ENCODE measurements around the gene NPC1. TPM values are rescaled to one million over a fixed set of nuclear protein-coding genes. Genes with fewer than 3 reads are reported as not detected.

NPC1 gene
- total and polyA plus RNA-seq, 4 donors: 9.5 to 46.7 (median 27.3) TPM

DNA sequence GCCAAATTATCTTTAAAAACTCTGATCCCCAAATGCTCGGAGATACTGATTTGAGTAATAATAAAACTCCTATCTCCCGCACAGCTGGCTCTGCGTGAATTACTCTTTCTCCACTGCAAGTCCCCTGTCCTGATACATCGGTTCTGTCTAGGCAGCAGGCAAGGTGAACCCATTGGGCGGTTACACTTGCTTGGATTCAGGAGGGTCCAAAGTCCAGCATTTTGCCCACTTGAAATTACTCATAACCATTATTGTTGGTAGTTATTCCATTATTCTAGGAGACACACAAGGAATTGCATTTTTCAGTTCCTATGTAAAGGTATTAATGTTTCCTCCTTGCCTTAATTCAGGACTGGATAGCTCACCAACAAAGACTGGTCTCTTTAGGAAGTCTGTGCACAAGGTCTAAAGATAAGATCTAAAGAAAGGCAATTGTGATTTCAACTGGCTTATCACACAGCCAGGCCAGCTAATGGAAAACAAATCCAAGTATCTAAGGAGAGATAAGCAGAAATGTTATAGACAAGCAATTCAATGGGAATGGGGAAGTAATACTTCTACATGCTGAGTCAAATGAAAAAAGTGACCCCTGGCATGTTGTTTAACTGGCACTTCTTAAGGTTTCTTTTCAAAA, 23.2 kb upstream of the NPC1 start:
- 94% methylated on average over 5 of the region's 5 CpGs for WGBS
- H3K9me3 ChIP-seq (ENCODE audit: control insufficient read depth in 4 of 4, low read length in 3 of 4): no peaks in the 10 kb centered on the region
- DNase-seq (ENCODE audit: low spot score): no peak
- TF ChIP-seq, protein P1, sequence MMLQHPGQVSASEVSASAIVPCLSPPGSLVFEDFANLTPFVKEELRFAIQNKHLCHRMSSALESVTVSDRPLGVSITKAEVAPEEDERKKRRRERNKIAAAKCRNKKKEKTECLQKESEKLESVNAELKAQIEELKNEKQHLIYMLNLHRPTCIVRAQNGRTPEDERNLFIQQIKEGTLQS (IDR thresholded peaks at IDR 0.05): no peak
- TF ChIP-seq, protein P2, sequence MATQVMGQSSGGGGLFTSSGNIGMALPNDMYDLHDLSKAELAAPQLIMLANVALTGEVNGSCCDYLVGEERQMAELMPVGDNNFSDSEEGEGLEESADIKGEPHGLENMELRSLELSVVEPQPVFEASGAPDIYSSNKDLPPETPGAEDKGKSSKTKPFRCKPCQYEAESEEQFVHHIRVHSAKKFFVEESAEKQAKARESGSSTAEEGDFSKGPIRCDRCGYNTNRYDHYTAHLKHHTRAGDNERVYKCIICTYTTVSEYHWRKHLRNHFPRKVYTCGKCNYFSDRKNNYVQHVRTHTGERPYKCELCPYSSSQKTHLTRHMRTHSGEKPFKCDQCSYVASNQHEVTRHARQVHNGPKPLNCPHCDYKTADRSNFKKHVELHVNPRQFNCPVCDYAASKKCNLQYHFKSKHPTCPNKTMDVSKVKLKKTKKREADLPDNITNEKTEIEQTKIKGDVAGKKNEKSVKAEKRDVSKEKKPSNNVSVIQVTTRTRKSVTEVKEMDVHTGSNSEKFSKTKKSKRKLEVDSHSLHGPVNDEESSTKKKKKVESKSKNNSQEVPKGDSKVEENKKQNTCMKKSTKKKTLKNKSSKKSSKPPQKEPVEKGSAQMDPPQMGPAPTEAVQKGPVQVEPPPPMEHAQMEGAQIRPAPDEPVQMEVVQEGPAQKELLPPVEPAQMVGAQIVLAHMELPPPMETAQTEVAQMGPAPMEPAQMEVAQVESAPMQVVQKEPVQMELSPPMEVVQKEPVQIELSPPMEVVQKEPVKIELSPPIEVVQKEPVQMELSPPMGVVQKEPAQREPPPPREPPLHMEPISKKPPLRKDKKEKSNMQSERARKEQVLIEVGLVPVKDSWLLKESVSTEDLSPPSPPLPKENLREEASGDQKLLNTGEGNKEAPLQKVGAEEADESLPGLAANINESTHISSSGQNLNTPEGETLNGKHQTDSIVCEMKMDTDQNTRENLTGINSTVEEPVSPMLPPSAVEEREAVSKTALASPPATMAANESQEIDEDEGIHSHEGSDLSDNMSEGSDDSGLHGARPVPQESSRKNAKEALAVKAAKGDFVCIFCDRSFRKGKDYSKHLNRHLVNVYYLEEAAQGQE (IDR thresholded peaks at IDR 0.05): no peak
- no peak for TF ChIP-seq TAF1 (conservative IDR thresholded peaks at IDR 0.05)
- TF ChIP-seq HNF4A (conservative IDR thresholded peaks at IDR 0.05): no peak
- TF ChIP-seq RAD21 (IDR thresholded peaks at IDR 0.05): no peak
- TF ChIP-seq GABPA (IDR thresholded peaks at IDR 0.05 in 1 of 2, conservative IDR thresholded peaks at IDR 0.05 in 1 of 2): no peak
- TF ChIP-seq YY1 (IDR thresholded peaks at IDR 0.05): no peak
- TF ChIP-seq JUND (IDR thresholded peaks at IDR 0.05): no peak
- TF ChIP-seq, protein P3, sequence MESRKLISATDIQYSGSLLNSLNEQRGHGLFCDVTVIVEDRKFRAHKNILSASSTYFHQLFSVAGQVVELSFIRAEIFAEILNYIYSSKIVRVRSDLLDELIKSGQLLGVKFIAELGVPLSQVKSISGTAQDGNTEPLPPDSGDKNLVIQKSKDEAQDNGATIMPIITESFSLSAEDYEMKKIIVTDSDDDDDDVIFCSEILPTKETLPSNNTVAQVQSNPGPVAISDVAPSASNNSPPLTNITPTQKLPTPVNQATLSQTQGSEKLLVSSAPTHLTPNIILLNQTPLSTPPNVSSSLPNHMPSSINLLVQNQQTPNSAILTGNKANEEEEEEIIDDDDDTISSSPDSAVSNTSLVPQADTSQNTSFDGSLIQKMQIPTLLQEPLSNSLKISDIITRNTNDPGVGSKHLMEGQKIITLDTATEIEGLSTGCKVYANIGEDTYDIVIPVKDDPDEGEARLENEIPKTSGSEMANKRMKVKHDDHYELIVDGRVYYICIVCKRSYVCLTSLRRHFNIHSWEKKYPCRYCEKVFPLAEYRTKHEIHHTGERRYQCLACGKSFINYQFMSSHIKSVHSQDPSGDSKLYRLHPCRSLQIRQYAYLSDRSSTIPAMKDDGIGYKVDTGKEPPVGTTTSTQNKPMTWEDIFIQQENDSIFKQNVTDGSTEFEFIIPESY (IDR thresholded peaks at IDR 0.05): no peak
- TF ChIP-seq, protein P4, sequence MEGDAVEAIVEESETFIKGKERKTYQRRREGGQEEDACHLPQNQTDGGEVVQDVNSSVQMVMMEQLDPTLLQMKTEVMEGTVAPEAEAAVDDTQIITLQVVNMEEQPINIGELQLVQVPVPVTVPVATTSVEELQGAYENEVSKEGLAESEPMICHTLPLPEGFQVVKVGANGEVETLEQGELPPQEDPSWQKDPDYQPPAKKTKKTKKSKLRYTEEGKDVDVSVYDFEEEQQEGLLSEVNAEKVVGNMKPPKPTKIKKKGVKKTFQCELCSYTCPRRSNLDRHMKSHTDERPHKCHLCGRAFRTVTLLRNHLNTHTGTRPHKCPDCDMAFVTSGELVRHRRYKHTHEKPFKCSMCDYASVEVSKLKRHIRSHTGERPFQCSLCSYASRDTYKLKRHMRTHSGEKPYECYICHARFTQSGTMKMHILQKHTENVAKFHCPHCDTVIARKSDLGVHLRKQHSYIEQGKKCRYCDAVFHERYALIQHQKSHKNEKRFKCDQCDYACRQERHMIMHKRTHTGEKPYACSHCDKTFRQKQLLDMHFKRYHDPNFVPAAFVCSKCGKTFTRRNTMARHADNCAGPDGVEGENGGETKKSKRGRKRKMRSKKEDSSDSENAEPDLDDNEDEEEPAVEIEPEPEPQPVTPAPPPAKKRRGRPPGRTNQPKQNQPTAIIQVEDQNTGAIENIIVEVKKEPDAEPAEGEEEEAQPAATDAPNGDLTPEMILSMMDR (IDR thresholded peaks at IDR 0.05; ENCODE audit: low read depth, low read length, missing input control): no peak
- TF ChIP-seq RXRA (IDR thresholded peaks at IDR 0.05): no peak
- no peak for TF ChIP-seq HNF4G (IDR thresholded peaks at IDR 0.05)
- no peak for TF ChIP-seq FOXA2 (IDR thresholded peaks at IDR 0.05)
- no peak for TF ChIP-seq SP1 (IDR thresholded peaks at IDR 0.05)
- TF ChIP-seq, protein P5, sequence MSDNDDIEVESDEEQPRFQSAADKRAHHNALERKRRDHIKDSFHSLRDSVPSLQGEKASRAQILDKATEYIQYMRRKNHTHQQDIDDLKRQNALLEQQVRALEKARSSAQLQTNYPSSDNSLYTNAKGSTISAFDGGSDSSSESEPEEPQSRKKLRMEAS (IDR thresholded peaks at IDR 0.05): no peak
- no peak overlapping the region for H3K9ac ChIP-seq (ENCODE audit: low read depth in 1 of 2, low read length in 2 of 2)
- H3K4me1 ChIP-seq (ENCODE audit: control insufficient read depth in 4 of 4, insufficient read depth in 4 of 4, low read length in 3 of 4): no peaks in the 10 kb centered on the region
- H3K4me3 ChIP-seq (ENCODE audit: low read depth in 1 of 3, low read length in 3 of 3): no peak overlapping the region
- H3K27ac ChIP-seq (ENCODE audit: low read depth in 1 of 2, low read length in 2 of 2): no peak overlapping the region
- H3K36me3 ChIP-seq (ENCODE audit: control insufficient read depth in 4 of 4, insufficient read depth in 3 of 4, low read depth in 1 of 4, low read length in 3 of 4): no peaks in the 10 kb centered on the region
- H3K27me3 ChIP-seq (ENCODE audit: control insufficient read depth in 4 of 4, insufficient read depth in 4 of 4, low read length in 3 of 4): no peaks in the 10 kb centered on the region

DNA sequence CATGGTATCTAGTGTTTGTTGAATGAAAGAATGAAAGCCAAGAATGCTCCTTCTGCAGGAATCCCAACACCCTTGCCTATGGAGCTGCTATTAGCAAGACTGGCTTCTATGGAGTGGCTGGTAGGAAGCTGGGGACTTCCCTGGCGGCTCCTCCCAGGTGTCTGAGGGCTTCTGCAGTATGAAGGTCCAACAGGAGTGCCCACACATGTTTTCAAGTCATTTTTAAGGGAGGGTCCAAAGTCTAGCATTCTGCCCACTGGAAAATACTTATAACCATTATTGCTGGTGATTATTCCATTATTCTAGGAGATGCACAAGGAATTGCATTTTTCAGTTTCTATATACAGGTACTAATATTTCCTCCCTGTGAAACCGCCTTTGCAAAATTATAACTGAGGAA, 21.9 kb upstream of the NPC1 start:
- no peaks in the 10 kb centered on the region for H3K27me3 ChIP-seq (ENCODE audit: control insufficient read depth in 4 of 4, insufficient read depth in 4 of 4, low read length in 3 of 4)
- DNase-seq (ENCODE audit: low spot score): no peak
- WGBS: 94% methylated on average over 2 of the region's 2 CpGs

More for the DNA sequence above, 21.9 kb upstream of the NPC1 start:
- TF ChIP-seq YY1 (IDR thresholded peaks at IDR 0.05) (no peak), RAD21 (IDR thresholded peaks at IDR 0.05) (no peak), NR2F2 (IDR thresholded peaks at IDR 0.05) (no peak), JUND (IDR thresholded peaks at IDR 0.05) (no peak), FOXA2 (IDR thresholded peaks at IDR 0.05) (no peak)
- TF ChIP-seq, protein P2 (IDR thresholded peaks at IDR 0.05): no peak
- Histone ChIP-seq H3K4me3 (ENCODE audit: low read depth in 1 of 3, low read length in 3 of 3) (no peak overlapping the region), H3K36me3 (ENCODE audit: control insufficient read depth in 4 of 4, insufficient read depth in 3 of 4, low read depth in 1 of 4, low read length in 3 of 4) (no peaks in the 10 kb centered on the region), H3K27ac (ENCODE audit: low read depth in 1 of 2, low read length in 2 of 2) (no peak overlapping the region), H3K4me1 (ENCODE audit: control insufficient read depth in 4 of 4, insufficient read depth in 4 of 4, low read length in 3 of 4) (no peaks in the 10 kb centered on the region), H3K9ac (ENCODE audit: low read depth in 1 of 2, low read length in 2 of 2) (no peak overlapping the region), H3K9me3 (ENCODE audit: control insufficient read depth in 4 of 4, low read length in 3 of 4) (no peaks in the 10 kb centered on the region)

Data from liver (tissue), 9 donors.